Activated CD8-positive, alpha-beta T cell treated with anti-CD3 and anti-CD28 coated beads for 36 hours (primary cell): ENCODE data around the gene IGFALS. TPM values are rescaled to one million over a fixed set of nuclear protein-coding genes. Genes with fewer than 3 reads are reported as not detected.

Experiments used
- ATAC-seq: fragments of 200-7000 bp; cut with Tn5 transposase; one replicate; pipeline ENCODE4 v1.10.0; 2021; ENCODE audit warnings: mild to moderate bottlenecking, moderate library complexity
- CTCF ChIA-PET: fragments of 350-600 bp; sonication (Branson Sonifier 250); formaldehyde crosslinking; loops from one replicate; lab custom pipeline; 2021; ENCODE audit warnings: antibody characterized with exemption; lab: Charles Lee
- POLR2A ChIA-PET: fragments of 350-600 bp; sonication (Branson Sonifier 250); formaldehyde crosslinking; loops from one replicate; lab custom pipeline; 2021; ENCODE audit warnings: antibody characterized with exemption; lab: Charles Lee
- DNase-seq: peaks from one replicate; pipeline ENCODE4 v3.0.0-alpha.2; 2020
- H3K27ac Mint-ChIP-seq: one replicate; pipeline ENCODE4 v1.8.0; 2021; ENCODE audit warnings: mild to moderate bottlenecking, mixed read lengths
- H3K27me3 Mint-ChIP-seq: one replicate; pipeline ENCODE4 v1.8.0; 2021; ENCODE audit warnings: mixed read lengths
- H3K36me3 Mint-ChIP-seq: one replicate; pipeline ENCODE4 v1.8.0; 2021; ENCODE audit warnings: low read depth, mixed read lengths
- H3K4me1 Mint-ChIP-seq: one replicate; pipeline ENCODE4 v1.8.0; 2021; ENCODE audit warnings: low read depth, mixed read lengths
- H3K4me3 Mint-ChIP-seq: one replicate; pipeline ENCODE4 v1.8.0; 2021; ENCODE audit warnings: mild to moderate bottlenecking, moderate library complexity, mixed read lengths
- H3K9me3 Mint-ChIP-seq: one replicate; pipeline ENCODE4 v1.8.0; 2021; ENCODE audit warnings: mixed read lengths
- CTCF ChIP-seq: fragments of 200-600 bp; IDR thresholded peaks from one replicate; pipeline ENCODE4 v1.8.0; 2022; ENCODE audit warnings: antibody characterized with exemption, mild to moderate bottlenecking
- intact Hi-C: fragments of 100-400 bp; cut with micrococcal nuclease; formaldehyde crosslinking; loops from one replicate; pipeline ENCODE4 v1.10.0; 2022
- total RNA-seq, 2 experiments: library from RNA; stranded (reverse); gene quantifications; one replicate each; pipeline ENCODE4 v1.2.3, GENCODE V29; 2021

IGFALS gene
- total RNA-seq, 2 experiments from 2014 or later: not detected

DNA sequence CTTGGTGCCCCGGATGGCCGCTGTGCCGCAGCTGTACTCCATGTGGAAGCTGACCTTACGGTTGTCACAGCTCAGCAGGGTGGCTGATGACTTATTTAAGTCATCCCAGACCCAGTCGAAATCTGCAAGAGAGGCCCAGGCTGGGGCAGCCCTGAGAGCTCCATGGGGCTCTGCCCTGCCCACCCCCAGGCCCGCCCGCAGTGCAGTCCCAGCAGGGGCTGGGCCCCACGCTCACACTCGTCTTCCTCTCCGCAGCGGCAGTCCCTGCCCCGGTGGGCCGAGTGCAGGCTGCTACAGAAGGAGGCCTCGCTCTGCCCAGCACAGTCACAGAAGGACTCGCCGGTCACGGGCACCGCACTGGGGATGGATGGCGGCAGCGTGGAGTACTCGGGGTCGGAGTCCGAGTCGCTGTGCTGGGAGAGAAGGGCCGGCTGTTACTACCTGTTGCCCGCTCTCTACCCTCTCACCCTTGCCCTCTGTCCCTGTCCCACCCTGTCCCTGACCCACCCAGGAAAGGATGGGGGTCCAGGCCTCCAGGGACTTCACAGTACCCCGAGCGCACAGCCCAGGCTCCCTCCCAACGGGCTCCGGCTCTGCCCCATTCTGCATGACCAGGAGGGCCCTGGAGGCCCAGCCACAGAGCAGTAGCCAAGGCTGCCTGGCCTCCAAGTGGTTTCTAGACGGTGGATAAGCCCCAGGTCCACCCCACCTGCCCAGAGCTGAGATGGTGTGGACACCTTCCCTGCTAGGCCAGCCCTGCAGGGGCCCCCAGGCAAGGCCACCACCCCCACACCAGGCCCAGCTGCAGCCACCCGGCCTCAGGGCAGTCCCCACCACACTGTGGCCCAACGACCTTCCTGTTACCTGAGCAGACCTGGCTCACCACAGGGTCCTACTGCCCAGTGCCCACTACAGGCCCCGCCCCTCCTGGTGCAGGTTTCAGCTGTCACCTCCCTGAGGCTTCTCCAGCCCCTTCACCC is 15.0 kb downstream of the IGFALS start:
- Mint-ChIP-seq H3K4me3 (no peak overlapping the region), H3K36me3 (no peaks in the 10 kb centered on the region), H3K27me3 (no peaks in the 10 kb centered on the region), H3K4me1 (peaks cover 20% of the 10 kb centered on the region), H3K9me3 (no peaks in the 10 kb centered on the region), H3K27ac (no peak overlapping the region)
- TF ChIP-seq CTCF: no peak
- ChIA-PET POLR2A (interaction anchor here (1.0 to 2.5 kb wide), 3 partner anchors 7 to 48 kb away, joined by 3 to 15 read pairs (median 4); partner anchors contain the start of genes EME2, FAHD1, HAGH and MRPS34), CTCF (no interaction called here)
- intact Hi-C loops: no loop called here
- no peak for ATAC-seq
- DNase-seq: no peak

- no peak for ATAC-seq
- Mint-ChIP-seq H3K4me3 (no peak overlapping the region), H3K27me3 (no peaks in the 10 kb centered on the region), H3K9me3 (no peaks in the 10 kb centered on the region), H3K36me3 (no peaks in the 10 kb centered on the region), H3K27ac (no peak overlapping the region), H3K4me1 (peaks cover 17% of the 10 kb centered on the region)
- POLR2A ChIA-PET: interaction anchor here (0.6 to 1.1 kb wide), 2 partner anchors 9 to 23 kb away, joined by 3 read pairs; no protein-coding TSS in a partner anchor
- CTCF ChIA-PET: no interaction called here
- intact Hi-C loops: no loop called here
- DNase-seq: no peak
- no peak for TF ChIP-seq CTCF
These were observed 15.9 kb downstream of the IGFALS start for GRCh38 chr16:1777375-1778199.

- ATAC-seq (no peak), DNase-seq (no peak)
- ChIA-PET POLR2A (interaction anchor here (0.6 to 1.1 kb wide), 2 partner anchors 8 to 22 kb away, joined by 3 read pairs; no protein-coding TSS in a partner anchor), CTCF (no interaction called here)
- Mint-ChIP-seq H3K36me3 (peaks cover 6% of the 10 kb centered on the region), H3K27me3 (no peaks in the 10 kb centered on the region), H3K9me3 (no peaks in the 10 kb centered on the region), H3K27ac (no peak overlapping the region), H3K4me1 (peaks cover 19% of the 10 kb centered on the region), H3K4me3 (no peak overlapping the region)
- no peak for TF ChIP-seq CTCF
- intact Hi-C loops: no loop called here
These were observed 16.5 kb downstream of the IGFALS start for GRCh38 chr16:1776991-1777374.

DNA sequence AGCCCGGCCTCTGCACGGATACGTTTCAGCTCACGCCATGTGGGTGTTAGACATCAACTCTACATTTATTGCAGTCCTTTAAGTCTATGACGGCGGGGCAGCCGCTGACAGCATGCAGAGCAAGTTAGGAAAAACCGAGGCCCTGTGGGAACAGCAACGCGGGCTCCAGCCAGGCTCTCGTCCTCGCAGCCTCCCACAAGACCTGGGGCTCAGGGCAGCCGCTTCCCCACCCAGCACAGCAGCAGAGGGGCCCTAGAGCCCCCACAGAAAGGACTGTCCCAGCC is 16.9 kb downstream of the IGFALS start:
- Mint-ChIP-seq H3K9me3 (no peaks in the 10 kb centered on the region), H3K27ac (no peak overlapping the region), H3K4me1 (peaks cover 17% of the 10 kb centered on the region), H3K36me3 (peaks cover 9% of the 10 kb centered on the region), H3K27me3 (no peaks in the 10 kb centered on the region), H3K4me3 (no peak overlapping the region)
- DNase-seq (no peak), ATAC-seq (no peak)
- ChIA-PET CTCF (no interaction called here), POLR2A (no interaction called here)
- intact Hi-C loops: no loop called here
- TF ChIP-seq CTCF: no peak
